Breast epithelium (tissue), 3 donors: ENCODE data around the gene FAM180A.

Experiments
- CTCF ChIP-seq, 3 donors: fragments of 450-650 bp; IDR thresholded peaks; one replicate each; pipeline ENCODE4 v1.5.1; 2016 to 2017; ENCODE audit warnings: antibody characterized with exemption in 3 of 3, mild to moderate bottlenecking in 3 of 3, moderate library complexity in 3 of 3
- POLR2A ChIP-seq: fragments of 450-650 bp; IDR thresholded peaks from one replicate; pipeline ENCODE4 v1.6.1; 2016; ENCODE audit warnings: antibody characterized with exemption, mild to moderate bottlenecking, moderate library complexity
- POLR2AphosphoS5 ChIP-seq, 3 donors: sonication (generic); formaldehyde crosslinking; IDR thresholded peaks; one replicate each; pipeline ENCODE4 v1.6.1; 2017; ENCODE audit warnings: antibody characterized with exemption in 3 of 3

GRCh38 chr7:135756191-135756590 lies 7.6 kb upstream of the FAM180A start:
- TF ChIP-seq CTCF (IDR thresholded peaks at IDR 0.05) (no peak), POLR2A (no peak), POLR2AphosphoS5 (IDR thresholded peaks at IDR 0.05) (no peak)
